ENCODE measurements around the gene NTNG1.

The NTNG1 gene

DNA sequence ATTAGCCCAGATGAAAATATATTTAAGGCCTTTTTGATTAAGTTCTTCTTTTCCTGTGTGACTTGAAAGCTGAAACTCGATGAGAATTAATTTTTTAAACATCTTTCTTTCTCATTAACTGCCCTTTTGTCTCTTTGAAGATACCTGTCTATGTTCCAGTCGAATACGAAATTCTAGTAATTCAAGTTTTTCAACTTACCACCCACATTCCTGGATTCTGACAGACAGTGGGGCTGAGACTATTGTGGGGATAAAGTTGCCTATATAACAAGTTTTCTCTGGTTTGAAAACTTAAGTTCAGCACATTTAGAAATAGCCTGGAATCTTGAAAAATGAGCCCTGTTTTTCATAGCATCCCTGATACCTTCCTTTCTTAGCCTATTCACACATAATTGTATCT lies 114.6 kb downstream of the NTNG1 start:
- Histone ChIP-seq H3K4me3 (ENCODE audit: low read depth, low read length) (no peak overlapping the region), H3K4me1 (peaks cover 12% of the 10 kb centered on the region), H3K36me3 (no peaks in the 10 kb centered on the region), H3K9me3 (no peaks in the 10 kb centered on the region), H3K27me3 (no peaks in the 10 kb centered on the region)
- DNase-seq = no peak
- TF ChIP-seq, protein P1, sequence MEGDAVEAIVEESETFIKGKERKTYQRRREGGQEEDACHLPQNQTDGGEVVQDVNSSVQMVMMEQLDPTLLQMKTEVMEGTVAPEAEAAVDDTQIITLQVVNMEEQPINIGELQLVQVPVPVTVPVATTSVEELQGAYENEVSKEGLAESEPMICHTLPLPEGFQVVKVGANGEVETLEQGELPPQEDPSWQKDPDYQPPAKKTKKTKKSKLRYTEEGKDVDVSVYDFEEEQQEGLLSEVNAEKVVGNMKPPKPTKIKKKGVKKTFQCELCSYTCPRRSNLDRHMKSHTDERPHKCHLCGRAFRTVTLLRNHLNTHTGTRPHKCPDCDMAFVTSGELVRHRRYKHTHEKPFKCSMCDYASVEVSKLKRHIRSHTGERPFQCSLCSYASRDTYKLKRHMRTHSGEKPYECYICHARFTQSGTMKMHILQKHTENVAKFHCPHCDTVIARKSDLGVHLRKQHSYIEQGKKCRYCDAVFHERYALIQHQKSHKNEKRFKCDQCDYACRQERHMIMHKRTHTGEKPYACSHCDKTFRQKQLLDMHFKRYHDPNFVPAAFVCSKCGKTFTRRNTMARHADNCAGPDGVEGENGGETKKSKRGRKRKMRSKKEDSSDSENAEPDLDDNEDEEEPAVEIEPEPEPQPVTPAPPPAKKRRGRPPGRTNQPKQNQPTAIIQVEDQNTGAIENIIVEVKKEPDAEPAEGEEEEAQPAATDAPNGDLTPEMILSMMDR (IDR thresholded peaks at IDR 0.05; ENCODE audit: low read depth, low read length) = no peak

DNA sequence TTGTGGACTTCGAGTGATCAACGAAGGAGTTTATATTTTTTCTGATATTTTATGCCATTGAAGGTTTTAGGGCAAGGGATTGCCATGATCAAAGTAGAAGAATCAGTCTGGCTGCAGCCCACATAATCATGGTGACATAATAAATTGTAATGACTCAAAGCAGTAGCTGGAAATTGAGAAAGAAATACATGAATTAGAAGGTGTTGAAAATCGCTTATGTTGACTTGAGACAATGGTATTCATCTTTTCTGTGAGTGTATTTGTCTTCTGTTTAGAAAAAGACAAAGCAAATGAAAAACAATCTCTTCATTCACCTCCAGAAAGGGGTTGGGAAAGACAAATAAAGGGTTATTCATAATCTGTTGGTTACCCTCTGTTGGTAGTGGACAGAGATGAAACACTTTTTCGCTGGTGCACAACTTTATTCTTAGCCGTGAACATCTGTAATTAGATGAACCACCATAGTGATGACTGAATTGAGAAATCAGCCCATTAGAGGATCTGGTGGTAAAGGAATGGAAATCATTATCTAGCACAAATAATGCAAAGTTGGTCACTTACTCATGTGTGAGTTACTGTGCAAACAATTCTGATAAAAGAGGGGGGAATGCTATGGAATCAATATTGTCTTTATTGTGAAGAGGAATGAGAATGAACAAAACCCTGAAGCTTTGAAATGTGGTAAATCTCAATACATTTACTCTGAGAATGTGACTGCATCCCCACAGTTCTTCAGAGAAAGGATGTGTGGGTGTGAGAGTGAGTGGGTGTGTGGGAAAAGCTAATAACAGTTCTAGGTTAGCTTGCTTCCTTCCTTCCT lies 121.8 kb downstream of the NTNG1 start:
- no peaks in the 10 kb centered on the region for H3K36me3 ChIP-seq
- no peak for DNase-seq
- H3K4me1 ChIP-seq = no peaks in the 10 kb centered on the region
- H3K27me3 ChIP-seq = no peaks in the 10 kb centered on the region
- no peak overlapping the region for H3K4me3 ChIP-seq (ENCODE audit: low read depth, low read length)
- TF ChIP-seq, protein P1 (IDR thresholded peaks at IDR 0.05; ENCODE audit: low read depth, low read length) = no peak
- no peaks in the 10 kb centered on the region for H3K9me3 ChIP-seq

DNA sequence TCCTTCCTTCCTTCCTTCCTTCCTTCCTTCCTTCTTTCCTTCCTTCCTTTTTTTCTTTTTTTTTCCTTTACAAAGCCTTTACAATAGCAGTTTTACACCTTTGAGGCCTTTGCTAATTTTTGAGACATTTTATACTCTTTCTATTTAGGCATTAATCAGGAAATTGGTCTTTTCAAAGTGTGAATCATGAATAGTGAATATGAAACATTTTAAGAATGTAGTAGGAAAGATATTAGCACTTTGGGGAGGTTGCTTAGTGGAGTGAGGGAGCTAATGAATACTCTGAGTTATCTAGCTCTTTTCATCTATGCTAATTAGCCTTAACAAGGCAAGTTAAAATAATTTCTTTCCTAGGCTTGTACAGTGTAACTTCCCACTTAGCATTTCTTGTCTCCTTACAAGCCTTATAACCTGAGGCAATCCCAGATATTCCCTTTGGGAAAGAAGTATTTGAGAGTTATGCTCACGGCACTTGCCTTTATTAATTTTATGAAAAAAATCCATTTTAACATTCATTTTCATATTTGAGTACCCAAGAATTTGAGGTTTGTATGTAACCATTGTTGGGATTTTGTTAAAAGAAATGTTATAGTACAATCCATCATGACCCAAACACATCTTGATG lies 122.6 kb downstream of the NTNG1 start:
- Histone ChIP-seq H3K36me3 (no peaks in the 10 kb centered on the region), H3K4me3 (ENCODE audit: low read depth, low read length) (no peak overlapping the region), H3K4me1 (no peaks in the 10 kb centered on the region), H3K9me3 (no peaks in the 10 kb centered on the region), H3K27me3 (no peaks in the 10 kb centered on the region)
- TF ChIP-seq, protein P1 (IDR thresholded peaks at IDR 0.05; ENCODE audit: low read depth, low read length) = no peak
- DNase-seq = no peak

DNA sequence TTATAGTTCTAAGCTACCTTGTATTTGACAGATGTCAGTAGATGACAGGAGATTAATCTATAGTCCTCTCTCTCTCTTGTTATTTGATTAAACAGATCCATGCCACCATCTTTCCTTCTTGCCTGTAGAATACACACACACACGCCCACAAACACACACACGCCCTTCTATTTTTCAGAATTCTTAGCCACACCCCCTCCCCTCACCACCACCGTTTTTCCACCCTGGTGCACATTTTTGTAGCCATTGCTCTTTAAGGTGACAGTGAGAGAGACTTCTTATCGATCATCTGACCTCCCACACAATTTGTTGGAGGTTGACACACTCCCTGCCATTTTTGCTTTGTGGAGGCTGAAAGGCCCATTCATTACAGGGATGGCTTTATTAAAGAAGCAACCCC lies 123.2 kb downstream of the NTNG1 start:
- Histone ChIP-seq H3K36me3 (no peaks in the 10 kb centered on the region), H3K27me3 (no peaks in the 10 kb centered on the region), H3K4me1 (no peaks in the 10 kb centered on the region), H3K9me3 (no peaks in the 10 kb centered on the region), H3K4me3 (ENCODE audit: low read depth, low read length) (no peak overlapping the region)
- DNase-seq = no peak
- TF ChIP-seq, protein P1 (IDR thresholded peaks at IDR 0.05; ENCODE audit: low read depth, low read length) = no peak

DNA sequence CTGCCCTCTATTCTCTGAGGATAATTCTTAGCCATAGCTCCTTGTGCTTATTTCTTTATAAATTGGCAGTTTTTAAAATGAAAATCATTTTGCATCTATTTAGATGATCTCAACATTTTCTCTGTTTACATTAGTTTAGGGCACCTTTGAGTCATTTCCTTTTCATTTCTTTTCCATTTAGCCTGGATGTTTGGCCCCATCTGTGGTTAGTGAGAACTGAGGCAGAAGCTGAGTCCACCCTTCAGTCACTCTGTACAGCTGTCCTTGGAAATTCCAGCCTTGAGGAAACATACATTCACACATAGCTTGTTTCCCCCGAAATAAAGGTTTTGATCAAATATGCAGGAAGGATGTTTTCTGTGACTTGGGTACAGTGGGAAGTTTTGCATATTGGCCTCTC lies 123.7 kb downstream of the NTNG1 start:
- Histone ChIP-seq H3K36me3 (no peaks in the 10 kb centered on the region), H3K4me3 (ENCODE audit: low read depth, low read length) (no peak overlapping the region), H3K27me3 (no peaks in the 10 kb centered on the region), H3K9me3 (no peaks in the 10 kb centered on the region), H3K4me1 (no peaks in the 10 kb centered on the region)
- no peak for DNase-seq
- TF ChIP-seq, protein P1 (IDR thresholded peaks at IDR 0.05; ENCODE audit: low read depth, low read length) = no peak

DNA sequence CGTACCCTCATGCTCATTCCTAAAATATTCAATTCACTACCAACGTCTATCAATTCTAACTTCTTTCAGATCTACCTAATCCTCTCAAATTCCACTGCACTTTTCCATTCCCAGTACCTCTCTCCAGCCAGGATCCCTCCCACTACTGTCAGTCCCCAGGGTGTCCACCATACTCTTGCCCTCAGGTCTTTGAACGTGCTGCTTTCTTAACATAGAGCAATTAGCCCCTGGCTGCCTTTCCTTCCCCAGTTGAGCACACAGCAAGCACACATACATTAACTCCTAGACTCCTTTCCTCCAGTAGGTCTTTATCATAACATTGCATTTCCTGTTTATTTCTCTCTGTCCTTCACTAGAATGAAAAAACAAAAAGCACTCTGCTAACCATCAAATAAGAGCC lies 126.7 kb downstream of the NTNG1 start:
- TF ChIP-seq, protein P1 (IDR thresholded peaks at IDR 0.05; ENCODE audit: low read depth, low read length) = no peak
- H3K9me3 ChIP-seq = no peaks in the 10 kb centered on the region
- DNase-seq = no peak

More for the DNA sequence above, 126.7 kb downstream of the NTNG1 start:
- Histone ChIP-seq H3K4me1 (no peaks in the 10 kb centered on the region), H3K36me3 (no peaks in the 10 kb centered on the region), H3K4me3 (ENCODE audit: low read depth, low read length) (no peak overlapping the region), H3K27me3 (no peaks in the 10 kb centered on the region)
